Mammary epithelial cell (primary cell): ENCODE data around the gene MAP2K3.
"Not testable (repeated sequence)": the region's sequence is repeated elsewhere in the genome, so short reads cannot be mapped to it uniquely, and the experiment has no call there.

Source experiments
- EZH2 ChIP-seq: IDR thresholded peaks from 2 replicates; pipeline ENCODE4 v1.6.1; 2012; ENCODE audit warnings: low read length, inconsistent platforms, borderline replicate concordance
- TF ChIP-seq, protein P1 (sequence below), 2 donors: IDR thresholded peaks in 1 of 2; conservative IDR thresholded peaks in 1 of 2; 2 replicates each; pipeline ENCODE4 v1.5.1; 2011 to 2012; ENCODE audit warnings: inconsistent platforms in 2 of 2, low read length in 2 of 2, mild to moderate bottlenecking in 2 of 2, control low read depth in 1 of 2, low read depth in 1 of 2; ENCODE audit not compliant: insufficient read depth in 1 of 2; ENCODE audit errors: extremely low read depth in 1 of 2

- TF ChIP-seq, protein P1, sequence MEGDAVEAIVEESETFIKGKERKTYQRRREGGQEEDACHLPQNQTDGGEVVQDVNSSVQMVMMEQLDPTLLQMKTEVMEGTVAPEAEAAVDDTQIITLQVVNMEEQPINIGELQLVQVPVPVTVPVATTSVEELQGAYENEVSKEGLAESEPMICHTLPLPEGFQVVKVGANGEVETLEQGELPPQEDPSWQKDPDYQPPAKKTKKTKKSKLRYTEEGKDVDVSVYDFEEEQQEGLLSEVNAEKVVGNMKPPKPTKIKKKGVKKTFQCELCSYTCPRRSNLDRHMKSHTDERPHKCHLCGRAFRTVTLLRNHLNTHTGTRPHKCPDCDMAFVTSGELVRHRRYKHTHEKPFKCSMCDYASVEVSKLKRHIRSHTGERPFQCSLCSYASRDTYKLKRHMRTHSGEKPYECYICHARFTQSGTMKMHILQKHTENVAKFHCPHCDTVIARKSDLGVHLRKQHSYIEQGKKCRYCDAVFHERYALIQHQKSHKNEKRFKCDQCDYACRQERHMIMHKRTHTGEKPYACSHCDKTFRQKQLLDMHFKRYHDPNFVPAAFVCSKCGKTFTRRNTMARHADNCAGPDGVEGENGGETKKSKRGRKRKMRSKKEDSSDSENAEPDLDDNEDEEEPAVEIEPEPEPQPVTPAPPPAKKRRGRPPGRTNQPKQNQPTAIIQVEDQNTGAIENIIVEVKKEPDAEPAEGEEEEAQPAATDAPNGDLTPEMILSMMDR (conservative IDR thresholded peaks at IDR 0.05 in 1 of 2, IDR thresholded peaks at IDR 0.05 in 1 of 2; ENCODE audit: extremely low read depth in 1 of 2, insufficient read depth in 1 of 2, low read depth in 1 of 2, low read length in 2 of 2), result not testable (repeated sequence)
- TF ChIP-seq EZH2, result not testable (repeated sequence)
Observed at GRCh38 chr17:21307273-21307625, 22.7 kb downstream of the MAP2K3 start.
